ENCODE data around the gene ADAM12. TPM values are rescaled to one million over a fixed set of nuclear protein-coding genes. Genes with fewer than 3 reads are reported as not detected.
"Not testable (repeated sequence)": the region's sequence is repeated elsewhere in the genome, so short reads cannot be mapped to it uniquely, and the experiment has no call there.

Gene ADAM12
- total RNA-seq, 1 experiment from 2014 or later: 0.24 TPM

DNA sequence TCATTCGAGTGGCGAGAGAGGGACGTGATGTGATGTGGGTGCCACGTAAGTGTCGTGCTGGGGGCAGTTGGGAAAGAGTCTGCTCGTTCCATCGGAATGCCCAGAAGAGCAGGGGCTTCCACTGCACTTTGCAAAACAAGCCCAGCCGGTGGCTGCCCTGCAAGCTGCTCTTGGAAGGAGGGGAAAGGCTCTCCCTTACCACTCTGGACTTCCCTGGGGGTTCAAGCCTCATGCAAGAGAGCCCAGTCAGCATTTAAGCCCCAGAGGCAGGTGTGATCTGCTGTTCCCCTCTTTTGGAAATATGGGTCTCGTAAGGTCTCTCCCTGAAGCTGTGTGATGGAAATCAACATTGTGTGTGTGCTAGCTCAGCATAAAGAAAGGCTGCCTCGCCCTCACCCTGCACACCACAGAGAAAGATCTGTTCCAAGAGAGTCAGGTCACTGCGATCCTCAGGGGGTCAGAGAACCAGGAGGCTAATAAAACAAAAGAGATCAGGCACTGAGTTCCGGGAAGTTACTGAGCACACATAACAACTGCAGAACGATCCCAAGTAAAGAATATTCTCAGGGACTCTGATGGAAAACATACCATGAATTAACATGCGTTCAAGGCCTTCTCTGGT is 212.5 kb downstream of the ADAM12 start:
- no peak overlapping the region for H3K4me3 Mint-ChIP-seq
- no peak overlapping the region for H4K8ac ChIP-seq (replicated peaks; ENCODE audit: insufficient read length, low read depth, low read length)
- no peak overlapping the region for H4K91ac ChIP-seq (ENCODE audit: insufficient read length, low read depth, low read length)
- no peak overlapping the region for H2BK12ac ChIP-seq (ENCODE audit: insufficient read length, low read depth, low read length)
- H3K4me2 ChIP-seq (ENCODE audit: insufficient read depth, insufficient read length, low read length): no peak overlapping the region
- H2AFZ ChIP-seq (ENCODE audit: low read length): peak overlapping the region; percentile 5
- H3K27me3 Mint-ChIP-seq (ENCODE audit: low read depth): no peaks in the 10 kb centered on the region
- peaks cover 5% of the 10 kb centered on the region; the same call in 1 of the 2 replicates for H3K4me1 ChIP-seq (ENCODE audit: insufficient read depth, low read length)
- H3K14ac ChIP-seq (ENCODE audit: insufficient read depth, low read length): no peak overlapping the region
- no peak overlapping the region for H2BK15ac ChIP-seq (ENCODE audit: low read depth, low read length)
- no peak overlapping the region for H3K9ac ChIP-seq (ENCODE audit: extremely low read depth, insufficient read length, low read length)
- peaks cover 0 to 2% of the 10 kb centered on the region in 2 experiments; a peak in 1 of 5 replicates for H3K9me3 Mint-ChIP-seq
- H3K18ac ChIP-seq (ENCODE audit: insufficient read length, low read depth, low read length): no peak overlapping the region
- no peak for DNase-seq
- H3K36me3 Mint-ChIP-seq (ENCODE audit: insufficient read depth in 1 of 3, low read depth in 3 of 3): no peaks in the 10 kb centered on the region
- no peak overlapping the region for H3K23ac ChIP-seq (ENCODE audit: insufficient read length, low read depth, low read length)
- H2BK120ac ChIP-seq (ENCODE audit: low read depth, low read length, poor library complexity, severe bottlenecking): no peak overlapping the region
- H3K23me2 ChIP-seq (ENCODE audit: insufficient read length, low read depth, low read length, poor library complexity, severe bottlenecking): no peaks in the 10 kb centered on the region
- H3K27ac ChIP-seq (ENCODE audit: insufficient read length, low read depth, low read length): no peak overlapping the region
- no peak overlapping the region for H2BK20ac ChIP-seq (ENCODE audit: low read depth, low read length, poor library complexity, severe bottlenecking)
- H3K27me3 ChIP-seq (ENCODE audit: insufficient read depth, low read length): no peaks in the 10 kb centered on the region
- no peak overlapping the region for H4K5ac ChIP-seq (ENCODE audit: insufficient read length, low read depth, low read length)
- no peak overlapping the region for H2AK5ac ChIP-seq (ENCODE audit: insufficient read length, low read length)
- no peak overlapping the region for H2BK5ac ChIP-seq (ENCODE audit: insufficient read length, low read length)
- no peaks in the 10 kb centered on the region for H3K79me1 ChIP-seq (ENCODE audit: insufficient read depth, low read depth, low read length, poor library complexity, severe bottlenecking)
- no peak overlapping the region for H3T11ph ChIP-seq (ENCODE audit: low read length)
- peaks cover 49 to 57% of the 10 kb centered on the region in 2 experiments for H3K4me1 Mint-ChIP-seq
- H3K9me3 ChIP-seq (ENCODE audit: control insufficient read depth, low read depth, low read length): no peaks in the 10 kb centered on the region
- no peaks in the 10 kb centered on the region for H4K20me1 ChIP-seq (ENCODE audit: control insufficient read depth, insufficient read depth, insufficient read length)
- H3K79me2 ChIP-seq (ENCODE audit: insufficient read depth, low read length): no peaks in the 10 kb centered on the region
- no CpG with 5 or more reads among the region's 14 CpGs for WGBS (ENCODE audit: extremely low coverage, insufficient read length, low lambda C conversion rate)
- TF ChIP-seq, protein P1, sequence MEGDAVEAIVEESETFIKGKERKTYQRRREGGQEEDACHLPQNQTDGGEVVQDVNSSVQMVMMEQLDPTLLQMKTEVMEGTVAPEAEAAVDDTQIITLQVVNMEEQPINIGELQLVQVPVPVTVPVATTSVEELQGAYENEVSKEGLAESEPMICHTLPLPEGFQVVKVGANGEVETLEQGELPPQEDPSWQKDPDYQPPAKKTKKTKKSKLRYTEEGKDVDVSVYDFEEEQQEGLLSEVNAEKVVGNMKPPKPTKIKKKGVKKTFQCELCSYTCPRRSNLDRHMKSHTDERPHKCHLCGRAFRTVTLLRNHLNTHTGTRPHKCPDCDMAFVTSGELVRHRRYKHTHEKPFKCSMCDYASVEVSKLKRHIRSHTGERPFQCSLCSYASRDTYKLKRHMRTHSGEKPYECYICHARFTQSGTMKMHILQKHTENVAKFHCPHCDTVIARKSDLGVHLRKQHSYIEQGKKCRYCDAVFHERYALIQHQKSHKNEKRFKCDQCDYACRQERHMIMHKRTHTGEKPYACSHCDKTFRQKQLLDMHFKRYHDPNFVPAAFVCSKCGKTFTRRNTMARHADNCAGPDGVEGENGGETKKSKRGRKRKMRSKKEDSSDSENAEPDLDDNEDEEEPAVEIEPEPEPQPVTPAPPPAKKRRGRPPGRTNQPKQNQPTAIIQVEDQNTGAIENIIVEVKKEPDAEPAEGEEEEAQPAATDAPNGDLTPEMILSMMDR (conservative IDR thresholded peaks at IDR 0.05): no peak
- no peak overlapping the region for H3K4ac ChIP-seq (ENCODE audit: low read depth, low read length)
- H3K27ac Mint-ChIP-seq: peak overlapping the region; percentile 63 to 95 (median 65)
- no peak overlapping the region for H3K56ac ChIP-seq (ENCODE audit: insufficient read length, low read depth, low read length)

DNA sequence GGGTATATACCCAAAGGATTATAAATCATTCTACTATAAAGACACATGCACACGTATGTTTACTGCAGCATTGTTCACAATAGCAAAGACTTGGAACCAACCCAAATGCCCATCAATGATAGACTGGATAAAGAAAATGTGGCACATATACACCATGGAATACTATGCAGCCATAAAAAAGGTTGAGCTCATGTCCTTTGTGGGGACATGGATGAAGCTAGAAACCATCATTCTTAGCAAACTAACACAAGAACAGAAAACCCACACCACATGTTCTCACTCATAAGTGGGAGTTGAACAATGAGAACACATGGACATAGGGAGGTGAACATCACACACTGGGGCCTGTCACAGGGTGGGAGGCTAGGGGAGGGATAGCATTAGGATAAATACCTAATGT is 215.5 kb downstream of the ADAM12 start:
- not testable (repeated sequence) for H3K4me1 ChIP-seq (ENCODE audit: insufficient read depth, low read length)
- peaks cover 33 to 41% of the 10 kb centered on the region in 2 experiments for H3K4me1 Mint-ChIP-seq

More for the DNA sequence above, 215.5 kb downstream of the ADAM12 start:
- H3K27me3 Mint-ChIP-seq (ENCODE audit: low read depth); H3K4me2 ChIP-seq (ENCODE audit: insufficient read depth, insufficient read length, low read length); H4K8ac ChIP-seq (replicated peaks; ENCODE audit: insufficient read length, low read depth, low read length); H3K4ac ChIP-seq (ENCODE audit: low read depth, low read length); H3K18ac ChIP-seq (ENCODE audit: insufficient read length, low read depth, low read length); DNase-seq; H3T11ph ChIP-seq (ENCODE audit: low read length); H3K56ac ChIP-seq (ENCODE audit: insufficient read length, low read depth, low read length); H3K79me1 ChIP-seq (ENCODE audit: insufficient read depth, low read depth, low read length, poor library complexity, severe bottlenecking); H2BK12ac ChIP-seq (ENCODE audit: insufficient read length, low read depth, low read length); H3K27ac ChIP-seq (ENCODE audit: insufficient read length, low read depth, low read length); H2AFZ ChIP-seq (ENCODE audit: low read length); H3K23me2 ChIP-seq (ENCODE audit: insufficient read length, low read depth, low read length, poor library complexity, severe bottlenecking); H3K9me3 ChIP-seq (ENCODE audit: control insufficient read depth, low read depth, low read length); H4K5ac ChIP-seq (ENCODE audit: insufficient read length, low read depth, low read length); H3K9me3 Mint-ChIP-seq; H3K14ac ChIP-seq (ENCODE audit: insufficient read depth, low read length); H4K91ac ChIP-seq (ENCODE audit: insufficient read length, low read depth, low read length); H3K9ac ChIP-seq (ENCODE audit: extremely low read depth, insufficient read length, low read length); H2BK5ac ChIP-seq (ENCODE audit: insufficient read length, low read length); H2AK5ac ChIP-seq (ENCODE audit: insufficient read length, low read length); H3K23ac ChIP-seq (ENCODE audit: insufficient read length, low read depth, low read length); H4K20me1 ChIP-seq (ENCODE audit: control insufficient read depth, insufficient read depth, insufficient read length); H2BK120ac ChIP-seq (ENCODE audit: low read depth, low read length, poor library complexity, severe bottlenecking); H3K27me3 ChIP-seq (ENCODE audit: insufficient read depth, low read length); H3K36me3 Mint-ChIP-seq (ENCODE audit: insufficient read depth in 1 of 3, low read depth in 3 of 3); H2BK15ac ChIP-seq (ENCODE audit: low read depth, low read length); H3K4me3 Mint-ChIP-seq; H2BK20ac ChIP-seq (ENCODE audit: low read depth, low read length, poor library complexity, severe bottlenecking); H3K79me2 ChIP-seq (ENCODE audit: insufficient read depth, low read length); H3K27ac Mint-ChIP-seq: not testable (repeated sequence)
- no CpG with 5 or more reads among the region's 1 CpG for WGBS (ENCODE audit: extremely low coverage, insufficient read length, low lambda C conversion rate)

Measured in H9 (cell line).